A673 (cell line): ENCODE measurements around the gene LTBP2. TPM values are rescaled to one million over a fixed set of nuclear protein-coding genes. Genes with fewer than 3 reads are reported as not detected.

ENCODE experiments used
- BruUV-seq: library from RNA; stranded (reverse); fragments of 400-500 nt; replicated peaks from 2 replicates; lab custom pipeline; 2021; lab: Mats Ljungman, UMichigan
- CTCF ChIA-PET: fragments of 300-600 bp; sonication (Branson Sonifier 250); formaldehyde crosslinking; loops from one replicate; lab custom pipeline; 2022; ENCODE audit warnings: antibody characterized with exemption; lab: Charles Lee
- POLR2A ChIA-PET: fragments of 300-600 bp; sonication (Branson Sonifier 250); formaldehyde crosslinking; loops from one replicate; lab custom pipeline; 2022; ENCODE audit warnings: antibody characterized with exemption; ENCODE audit not compliant: low non-redundant PET; lab: Charles Lee
- DNase-seq: peaks from one replicate; pipeline ENCODE4 v3.0.0-alpha.2; 2015; ENCODE audit warnings: low spot score
- H3K27ac ChIP-seq: fragments of 200-600 bp; sonication (generic); 2 replicates; pipeline ENCODE4 v1.5.1; 2016; ENCODE audit warnings: mixed run types, low read depth, mild to moderate bottlenecking, mixed read lengths, antibody characterized with exemption, low read length; ENCODE audit not compliant: poor library complexity, severe bottlenecking
- H3K27me3 ChIP-seq: fragments of 200-600 bp; sonication (generic); replicated peaks from 2 replicates; pipeline ENCODE4 v1.6.1; 2017; ENCODE audit warnings: mixed run types, low read depth, mild to moderate bottlenecking, mixed read lengths, antibody characterized with exemption, low read length; ENCODE audit not compliant: insufficient read depth, poor library complexity
- H3K36me3 ChIP-seq: fragments of 200-600 bp; sonication (generic); 2 replicates; pipeline ENCODE4 v1.6.1; 2016; ENCODE audit warnings: mixed run types, mild to moderate bottlenecking, mixed read lengths, antibody characterized with exemption, low read length; ENCODE audit not compliant: insufficient read depth, poor library complexity, severe bottlenecking
- H3K4me1 ChIP-seq: fragments of 200-600 bp; sonication (generic); 2 replicates; pipeline ENCODE4 v1.6.1; 2017; ENCODE audit warnings: mixed run types, mild to moderate bottlenecking, mixed read lengths, antibody characterized with exemption, low read length; ENCODE audit not compliant: insufficient read depth, poor library complexity, severe bottlenecking
- H3K4me3 ChIP-seq: fragments of 200-600 bp; sonication (generic); 2 replicates; pipeline ENCODE4 v1.5.1; 2016; ENCODE audit warnings: low read depth, mixed run types, mild to moderate bottlenecking, mixed read lengths, low read length; ENCODE audit not compliant: poor library complexity, severe bottlenecking
- H3K9me3 ChIP-seq: fragments of 200-600 bp; sonication (generic); 2 replicates; pipeline ENCODE4 v1.6.1; 2016; ENCODE audit warnings: mixed run types, low read depth, mild to moderate bottlenecking, mixed read lengths, antibody characterized with exemption, low read length; ENCODE audit not compliant: poor library complexity, severe bottlenecking
- EZH2 ChIP-seq: fragments of 200-600 bp; sonication (generic); IDR thresholded peaks from 2 replicates; pipeline ENCODE4 v1.6.1; 2017; ENCODE audit warnings: borderline replicate concordance, low read depth, mild to moderate bottlenecking, mixed read lengths, antibody characterized with exemption, low read length; ENCODE audit not compliant: poor library complexity, severe bottlenecking
- intact Hi-C: fragments of 100-400 bp; cut with micrococcal nuclease; formaldehyde crosslinking; loops from one replicate; pipeline ENCODE4 v1.10.0; 2022; ENCODE audit not compliant: unreplicated experiment
- total RNA-seq: library from RNA; stranded (reverse); gene quantifications from 2 replicates; pipeline ENCODE4 v1.2.3, GENCODE V29; 2021
- TF ChIP-seq, protein P1 (sequence below): fragments of 300-800, 200-600 bp; sonication (generic); conservative IDR thresholded peaks from 2 replicates; pipeline ENCODE4 v1.5.1; 2017; ENCODE audit warnings: low read depth, mild to moderate bottlenecking, antibody characterized with exemption, low read length, moderate library complexity, mixed read lengths

LTBP2 gene
- total RNA-seq, 1 experiment from 2014 or later: 0.26 TPM

DNA sequence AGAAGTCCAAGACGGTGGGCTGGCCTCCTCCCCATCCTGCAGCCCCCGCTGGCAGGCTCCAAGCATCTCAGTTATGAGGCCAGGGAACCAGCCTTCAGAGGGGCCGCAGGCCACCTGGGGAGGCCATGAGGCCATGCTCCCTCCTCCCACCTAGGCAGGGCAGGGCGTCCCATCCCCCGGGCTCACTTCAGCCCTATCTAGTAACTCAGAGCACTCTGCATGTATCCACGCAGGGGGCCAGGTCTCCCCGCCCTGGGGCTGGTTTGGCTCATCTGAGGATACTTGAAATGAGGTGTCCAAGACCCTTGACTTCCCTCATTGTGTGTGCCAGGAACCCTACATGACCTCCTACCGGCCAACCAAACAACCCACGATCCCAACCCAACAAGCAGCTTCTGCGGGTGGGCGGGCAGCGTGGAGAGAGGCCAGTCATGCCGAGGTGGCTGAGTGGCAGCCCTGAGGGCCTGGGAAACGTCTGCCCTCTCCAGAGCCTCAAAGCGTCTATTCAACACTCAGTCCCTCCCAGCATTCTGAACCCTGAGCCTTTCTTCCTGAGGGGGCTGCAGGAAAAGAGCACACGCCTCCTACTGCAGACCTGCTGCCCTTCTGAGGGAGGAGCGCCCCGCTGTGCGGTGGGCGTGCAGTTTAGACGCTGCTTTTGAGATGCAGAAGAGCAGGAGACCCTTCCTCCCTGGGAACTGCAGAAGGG lies 101.7 kb downstream of the LTBP2 start:
- H3K27ac ChIP-seq: no peak overlapping the region
- no TSS peak for BruUV-seq
- intact Hi-C loops: no loop called here
- CTCF ChIA-PET: no interaction called here
- DNase-seq: no peak
- no peaks in the 10 kb centered on the region for H3K9me3 ChIP-seq
- POLR2A ChIA-PET: no interaction called here
- H3K4me3 ChIP-seq: no peak overlapping the region
- H3K4me1 ChIP-seq: no peaks in the 10 kb centered on the region
- TF ChIP-seq, protein P1, sequence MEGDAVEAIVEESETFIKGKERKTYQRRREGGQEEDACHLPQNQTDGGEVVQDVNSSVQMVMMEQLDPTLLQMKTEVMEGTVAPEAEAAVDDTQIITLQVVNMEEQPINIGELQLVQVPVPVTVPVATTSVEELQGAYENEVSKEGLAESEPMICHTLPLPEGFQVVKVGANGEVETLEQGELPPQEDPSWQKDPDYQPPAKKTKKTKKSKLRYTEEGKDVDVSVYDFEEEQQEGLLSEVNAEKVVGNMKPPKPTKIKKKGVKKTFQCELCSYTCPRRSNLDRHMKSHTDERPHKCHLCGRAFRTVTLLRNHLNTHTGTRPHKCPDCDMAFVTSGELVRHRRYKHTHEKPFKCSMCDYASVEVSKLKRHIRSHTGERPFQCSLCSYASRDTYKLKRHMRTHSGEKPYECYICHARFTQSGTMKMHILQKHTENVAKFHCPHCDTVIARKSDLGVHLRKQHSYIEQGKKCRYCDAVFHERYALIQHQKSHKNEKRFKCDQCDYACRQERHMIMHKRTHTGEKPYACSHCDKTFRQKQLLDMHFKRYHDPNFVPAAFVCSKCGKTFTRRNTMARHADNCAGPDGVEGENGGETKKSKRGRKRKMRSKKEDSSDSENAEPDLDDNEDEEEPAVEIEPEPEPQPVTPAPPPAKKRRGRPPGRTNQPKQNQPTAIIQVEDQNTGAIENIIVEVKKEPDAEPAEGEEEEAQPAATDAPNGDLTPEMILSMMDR: no peak
- no peak for TF ChIP-seq EZH2
- peaks cover 7% of the 10 kb centered on the region for H3K27me3 ChIP-seq
- H3K36me3 ChIP-seq: no peaks in the 10 kb centered on the region

DNA sequence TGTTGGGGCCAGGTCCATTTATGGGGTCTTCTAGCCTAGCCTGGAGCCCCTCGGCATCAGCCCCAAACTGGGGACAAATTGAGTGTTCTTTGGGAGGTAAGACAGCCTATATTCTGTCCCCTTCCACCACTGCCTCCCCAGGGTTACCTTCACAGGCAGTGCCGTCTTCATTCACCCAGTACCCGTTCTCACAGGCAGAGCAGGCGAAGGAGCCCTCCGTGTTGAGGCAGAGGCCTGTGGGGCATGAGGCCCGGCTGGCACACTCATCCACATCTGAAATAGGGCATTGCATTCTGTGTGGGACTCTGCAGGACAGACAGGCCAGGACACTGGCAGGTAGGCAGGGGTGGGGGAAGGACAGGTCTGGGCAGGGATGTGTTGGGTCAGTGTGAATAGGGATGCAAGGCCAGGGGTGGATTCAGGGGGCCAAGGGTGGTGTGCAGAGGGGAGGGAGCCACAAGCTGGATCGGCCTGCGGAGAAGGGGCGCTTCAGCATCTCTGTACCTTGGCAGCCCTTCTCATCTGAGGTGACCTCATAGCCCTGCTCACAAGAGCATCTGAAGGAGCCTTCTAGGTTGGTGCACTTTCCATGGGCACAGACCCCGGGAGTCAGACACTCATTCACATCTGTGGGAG lies 102.3 kb downstream of the LTBP2 start:
- peaks cover 7% of the 10 kb centered on the region for H3K27me3 ChIP-seq
- no peaks in the 10 kb centered on the region for H3K4me1 ChIP-seq
- no peak overlapping the region for H3K4me3 ChIP-seq
- H3K9me3 ChIP-seq: no peaks in the 10 kb centered on the region
- intact Hi-C loops: no loop called here
- BruUV-seq: no TSS peak
- ChIA-PET POLR2A (interaction anchor here (0.6 kb wide), 1 partner anchor 132 kb away, joined by 3 read pairs; no protein-coding TSS in a partner anchor), CTCF (no interaction called here)
- H3K36me3 ChIP-seq: no peaks in the 10 kb centered on the region
- no peak for DNase-seq
- TF ChIP-seq, protein P1: no peak
- TF ChIP-seq EZH2: no peak
- no peak overlapping the region for H3K27ac ChIP-seq

DNA sequence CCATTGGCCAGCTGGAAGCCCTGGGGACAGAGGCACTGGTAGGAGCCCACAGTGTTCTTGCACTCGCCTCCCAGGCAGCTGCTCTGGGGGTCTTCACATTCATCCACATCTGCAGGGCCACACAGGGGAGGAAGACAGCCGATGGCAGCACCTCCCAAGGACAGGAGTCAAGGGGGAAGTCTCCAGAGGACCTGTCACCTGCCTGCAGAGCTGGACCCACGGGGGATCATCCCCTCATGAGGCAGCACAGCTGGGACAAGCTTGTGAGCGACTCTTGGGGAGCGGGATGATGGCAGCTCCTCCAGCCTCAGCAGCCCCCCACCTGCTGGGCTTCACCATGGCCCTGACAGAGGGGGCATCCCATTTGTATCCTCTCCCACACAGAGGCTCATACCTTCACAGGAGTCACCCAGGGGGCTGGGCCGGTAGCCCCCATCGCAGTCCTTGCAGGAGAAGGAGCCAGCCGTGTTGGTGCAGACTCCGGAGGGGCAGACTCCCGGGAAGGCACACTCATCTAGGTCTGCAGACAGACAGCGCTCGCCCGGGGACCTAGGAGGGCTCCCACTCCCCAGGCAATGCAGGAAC lies 103.1 kb downstream of the LTBP2 start:
- POLR2A ChIA-PET: no interaction called here
- intact Hi-C loops: no loop called here
- BruUV-seq: no TSS peak

More for the DNA sequence above, 103.1 kb downstream of the LTBP2 start:
- H3K4me3 ChIP-seq: no peak overlapping the region
- H3K36me3 ChIP-seq: no peaks in the 10 kb centered on the region
- H3K27ac ChIP-seq: no peak overlapping the region
- no peaks in the 10 kb centered on the region for H3K9me3 ChIP-seq
- no peak for TF ChIP-seq EZH2
- TF ChIP-seq, protein P1: no peak
- peaks cover 7% of the 10 kb centered on the region for H3K27me3 ChIP-seq
- DNase-seq: no peak
- CTCF ChIA-PET: interaction anchor here (0.6 kb wide), 1 partner anchor 19 kb away, joined by 3 read pairs; no protein-coding TSS in a partner anchor
- H3K4me1 ChIP-seq: no peaks in the 10 kb centered on the region
